ENCODE results near the gene PEAK1. TPM values are rescaled to one million over a fixed set of nuclear protein-coding genes. Genes with fewer than 3 reads are reported as not detected.

The PEAK1 gene
- total RNA-seq, 1 experiment from 2014 or later, result 18.4 TPM

- Mint-ChIP-seq H3K9me3 (ENCODE audit: unreplicated experiment) (no peaks in the 10 kb centered on the region), H3K27ac (ENCODE audit: unreplicated experiment) (no peak overlapping the region), H3K4me3 (ENCODE audit: unreplicated experiment) (no peak overlapping the region), H3K4me1 (ENCODE audit: low read depth, unreplicated experiment) (peaks cover 35% of the 10 kb centered on the region), H3K36me3 (ENCODE audit: insufficient read depth, unreplicated experiment) (peaks cover 17% of the 10 kb centered on the region), H3K27me3 (ENCODE audit: insufficient read depth, unreplicated experiment) (no peaks in the 10 kb centered on the region)
- CTCF ChIA-PET, result interaction anchor here (0.7 kb wide), 1 partner anchor 43 kb away, joined by 3 read pairs; no protein-coding TSS in a partner anchor
- BruUV-seq (replicated peaks), result no TSS peak
- intact Hi-C loops (cut with micrococcal nuclease; ENCODE audit: unreplicated experiment), result no loop called here
- H3K4me1 ChIP-seq, result peaks cover 42% of the 10 kb centered on the region
- H3K27me3 ChIP-seq (replicated peaks; ENCODE audit: control insufficient read depth, insufficient read depth, low read length), result no peaks in the 10 kb centered on the region
- H3K4me3 ChIP-seq (ENCODE audit: low read depth, low read length), result no peak overlapping the region
- no peaks in the 10 kb centered on the region; the same call in 1 of the 2 replicates for H3K36me3 ChIP-seq (ENCODE audit: control insufficient read depth, insufficient read depth, low read length)
- DNase-seq, result no peak
- TF ChIP-seq, protein P1, sequence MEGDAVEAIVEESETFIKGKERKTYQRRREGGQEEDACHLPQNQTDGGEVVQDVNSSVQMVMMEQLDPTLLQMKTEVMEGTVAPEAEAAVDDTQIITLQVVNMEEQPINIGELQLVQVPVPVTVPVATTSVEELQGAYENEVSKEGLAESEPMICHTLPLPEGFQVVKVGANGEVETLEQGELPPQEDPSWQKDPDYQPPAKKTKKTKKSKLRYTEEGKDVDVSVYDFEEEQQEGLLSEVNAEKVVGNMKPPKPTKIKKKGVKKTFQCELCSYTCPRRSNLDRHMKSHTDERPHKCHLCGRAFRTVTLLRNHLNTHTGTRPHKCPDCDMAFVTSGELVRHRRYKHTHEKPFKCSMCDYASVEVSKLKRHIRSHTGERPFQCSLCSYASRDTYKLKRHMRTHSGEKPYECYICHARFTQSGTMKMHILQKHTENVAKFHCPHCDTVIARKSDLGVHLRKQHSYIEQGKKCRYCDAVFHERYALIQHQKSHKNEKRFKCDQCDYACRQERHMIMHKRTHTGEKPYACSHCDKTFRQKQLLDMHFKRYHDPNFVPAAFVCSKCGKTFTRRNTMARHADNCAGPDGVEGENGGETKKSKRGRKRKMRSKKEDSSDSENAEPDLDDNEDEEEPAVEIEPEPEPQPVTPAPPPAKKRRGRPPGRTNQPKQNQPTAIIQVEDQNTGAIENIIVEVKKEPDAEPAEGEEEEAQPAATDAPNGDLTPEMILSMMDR (IDR thresholded peaks at IDR 0.05; ENCODE audit: insufficient read depth in 1 of 2, low read depth in 1 of 2, low read length in 1 of 2, severe bottlenecking in 1 of 2, unreplicated experiment in 1 of 2), result no peak
- no peaks in the 10 kb centered on the region for H3K9me3 ChIP-seq
- POLR2A ChIA-PET, result no interaction called here
Measured at GRCh38 chr15:77064063-77064462, 355.8 kb downstream of the PEAK1 start.

- no peaks in the 10 kb centered on the region for H3K9me3 ChIP-seq
- H3K4me3 ChIP-seq (ENCODE audit: low read depth, low read length), result no peak overlapping the region
- no peaks in the 10 kb centered on the region; the same call in 1 of the 2 replicates for H3K36me3 ChIP-seq (ENCODE audit: control insufficient read depth, insufficient read depth, low read length)
- TF ChIP-seq, protein P1 (IDR thresholded peaks at IDR 0.05; ENCODE audit: insufficient read depth in 1 of 2, low read depth in 1 of 2, low read length in 1 of 2, severe bottlenecking in 1 of 2, unreplicated experiment in 1 of 2), result no peak
- Mint-ChIP-seq H3K9me3 (ENCODE audit: unreplicated experiment) (no peaks in the 10 kb centered on the region), H3K27ac (ENCODE audit: unreplicated experiment) (no peak overlapping the region), H3K27me3 (ENCODE audit: insufficient read depth, unreplicated experiment) (no peaks in the 10 kb centered on the region), H3K4me1 (ENCODE audit: low read depth, unreplicated experiment) (peaks cover 41% of the 10 kb centered on the region), H3K36me3 (ENCODE audit: insufficient read depth, unreplicated experiment) (peaks cover 12% of the 10 kb centered on the region), H3K4me3 (ENCODE audit: unreplicated experiment) (no peak overlapping the region)
- CTCF ChIA-PET, result no interaction called here
- peaks cover 41% of the 10 kb centered on the region for H3K4me1 ChIP-seq
- POLR2A ChIA-PET, result no interaction called here
- no peaks in the 10 kb centered on the region for H3K27me3 ChIP-seq (replicated peaks; ENCODE audit: control insufficient read depth, insufficient read depth, low read length)
- intact Hi-C loops (cut with micrococcal nuclease; ENCODE audit: unreplicated experiment), result no loop called here
- no peak for DNase-seq
- no TSS peak for BruUV-seq (replicated peaks)
Measured at GRCh38 chr15:77063249-77063648, 356.7 kb downstream of the PEAK1 start.

- BruUV-seq (replicated peaks), result no TSS peak
- CTCF ChIA-PET, result interaction anchor here (0.6 kb wide), 1 partner anchor 437 kb away, joined by 3 read pairs; no protein-coding TSS in a partner anchor
- DNase-seq, result no peak
- Mint-ChIP-seq H3K4me3 (ENCODE audit: unreplicated experiment) (no peak overlapping the region), H3K4me1 (ENCODE audit: low read depth, unreplicated experiment) (peaks cover 31% of the 10 kb centered on the region), H3K36me3 (ENCODE audit: insufficient read depth, unreplicated experiment) (no peaks in the 10 kb centered on the region), H3K9me3 (ENCODE audit: unreplicated experiment) (no peaks in the 10 kb centered on the region), H3K27ac (ENCODE audit: unreplicated experiment) (no peak overlapping the region), H3K27me3 (ENCODE audit: insufficient read depth, unreplicated experiment) (no peaks in the 10 kb centered on the region)
- Histone ChIP-seq H3K4me3 (ENCODE audit: low read depth, low read length) (no peak overlapping the region), H3K9me3 (no peaks in the 10 kb centered on the region), H3K4me1 (peaks cover 50% of the 10 kb centered on the region), H3K36me3 (ENCODE audit: control insufficient read depth, insufficient read depth, low read length) (no peaks in the 10 kb centered on the region; the same call in 1 of the 2 replicates), H3K27me3 (replicated peaks; ENCODE audit: control insufficient read depth, insufficient read depth, low read length) (no peaks in the 10 kb centered on the region)
- intact Hi-C loops (cut with micrococcal nuclease; ENCODE audit: unreplicated experiment), result no loop called here
- POLR2A ChIA-PET, result no interaction called here
- TF ChIP-seq, protein P1 (IDR thresholded peaks at IDR 0.05; ENCODE audit: insufficient read depth in 1 of 2, low read depth in 1 of 2, low read length in 1 of 2, severe bottlenecking in 1 of 2, unreplicated experiment in 1 of 2), result no peak
Measured at GRCh38 chr15:77060546-77060945, 359.4 kb downstream of the PEAK1 start.
